IPS-18a (cell line): ENCODE data around the gene GOLIM4.
"Not testable (repeated sequence)": the region's sequence is repeated elsewhere in the genome, so short reads cannot be mapped to it uniquely, and the experiment has no call there.

Source experiments
- H3K27ac ChIP-seq: one replicate; pipeline ENCODE4 v1.5.1; 2013; ENCODE audit warnings: low read length
- H3K27me3 ChIP-seq: one replicate; pipeline ENCODE4 v1.6.1; 2013; ENCODE audit warnings: mild to moderate bottlenecking, low read length; ENCODE audit not compliant: control insufficient read depth, insufficient read depth
- H3K36me3 ChIP-seq: one replicate; pipeline ENCODE4 v1.6.1; 2013; ENCODE audit warnings: low read depth, low read length; ENCODE audit not compliant: control insufficient read depth
- H3K4me1 ChIP-seq: one replicate; pipeline ENCODE4 v1.6.1; 2013; ENCODE audit warnings: low read depth, low read length; ENCODE audit not compliant: control insufficient read depth
- H3K4me3 ChIP-seq: one replicate; pipeline ENCODE4 v1.5.1; 2013; ENCODE audit warnings: low read length
- H3K9ac ChIP-seq: one replicate; pipeline ENCODE4 v1.6.1; 2013; ENCODE audit warnings: mild to moderate bottlenecking, low read length, moderate library complexity
- H3K9me3 ChIP-seq: one replicate; pipeline ENCODE4 v1.6.1; 2013; ENCODE audit warnings: low read depth, low read length; ENCODE audit not compliant: control insufficient read depth

GOLIM4 gene

GRCh38 chr3:168070919-168071318, 24.8 kb downstream of the GOLIM4 start:
- Histone ChIP-seq H3K36me3 (no peaks in the 10 kb centered on the region), H3K9me3 (no peaks in the 10 kb centered on the region), H3K4me3 (no peak overlapping the region), H3K27me3 (no peaks in the 10 kb centered on the region), H3K27ac (no peak overlapping the region), H3K4me1 (no peaks in the 10 kb centered on the region), H3K9ac (no peak overlapping the region)

GRCh38 chr3:168068346-168068745, 27.4 kb downstream of the GOLIM4 start:
- no peak overlapping the region for H3K9ac ChIP-seq
- H3K4me3 ChIP-seq, result no peak overlapping the region
- no peaks in the 10 kb centered on the region for H3K9me3 ChIP-seq
- H3K36me3 ChIP-seq, result no peaks in the 10 kb centered on the region
- no peak overlapping the region for H3K27ac ChIP-seq
- H3K4me1 ChIP-seq, result no peaks in the 10 kb centered on the region
- no peaks in the 10 kb centered on the region for H3K27me3 ChIP-seq

GRCh38 chr3:168066882-168067281, 28.8 kb downstream of the GOLIM4 start:
- H3K4me3 ChIP-seq, result no peak overlapping the region
- no peaks in the 10 kb centered on the region for H3K9me3 ChIP-seq
- no peaks in the 10 kb centered on the region for H3K36me3 ChIP-seq
- H3K27ac ChIP-seq, result no peak overlapping the region
- no peak overlapping the region for H3K9ac ChIP-seq
- H3K4me1 ChIP-seq, result no peaks in the 10 kb centered on the region
- H3K27me3 ChIP-seq, result no peaks in the 10 kb centered on the region

- Histone ChIP-seq H3K9me3 (no peaks in the 10 kb centered on the region), H3K4me3 (no peak overlapping the region), H3K4me1 (no peaks in the 10 kb centered on the region), H3K36me3 (no peaks in the 10 kb centered on the region), H3K9ac (no peak overlapping the region), H3K27me3 (no peaks in the 10 kb centered on the region), H3K27ac (no peak overlapping the region)
Observed at GRCh38 chr3:168065569-168065968, 30.2 kb downstream of the GOLIM4 start.

GRCh38 chr3:168063122-168063521, 32.6 kb downstream of the GOLIM4 start:
- Histone ChIP-seq H3K9ac (no peak overlapping the region), H3K36me3 (no peaks in the 10 kb centered on the region), H3K4me1 (no peaks in the 10 kb centered on the region), H3K27ac (no peak overlapping the region), H3K4me3 (no peak overlapping the region), H3K9me3 (no peaks in the 10 kb centered on the region), H3K27me3 (no peaks in the 10 kb centered on the region)

- Histone ChIP-seq H3K27ac (no peak overlapping the region), H3K27me3 (no peaks in the 10 kb centered on the region), H3K4me3 (no peak overlapping the region), H3K36me3 (no peaks in the 10 kb centered on the region), H3K9ac (no peak overlapping the region), H3K9me3 (no peaks in the 10 kb centered on the region), H3K4me1 (no peaks in the 10 kb centered on the region)
Observed at GRCh38 chr3:168062679-168063078, 33.0 kb downstream of the GOLIM4 start.

- no peak overlapping the region for H3K9ac ChIP-seq
- no peaks in the 10 kb centered on the region for H3K9me3 ChIP-seq
- no peak overlapping the region for H3K27ac ChIP-seq
- H3K4me3 ChIP-seq, result no peak overlapping the region
- H3K4me1 ChIP-seq, result no peaks in the 10 kb centered on the region
- H3K36me3 ChIP-seq, result no peaks in the 10 kb centered on the region
- H3K27me3 ChIP-seq, result no peaks in the 10 kb centered on the region
Observed at GRCh38 chr3:168061332-168061996, 34.3 kb downstream of the GOLIM4 start.

- no peak overlapping the region for H3K9ac ChIP-seq
- no peak overlapping the region for H3K4me3 ChIP-seq
- H3K4me1 ChIP-seq, result no peaks in the 10 kb centered on the region
- no peaks in the 10 kb centered on the region for H3K9me3 ChIP-seq
- no peaks in the 10 kb centered on the region for H3K36me3 ChIP-seq
- no peaks in the 10 kb centered on the region for H3K27me3 ChIP-seq
- no peak overlapping the region for H3K27ac ChIP-seq
Observed at GRCh38 chr3:168060317-168060716, 35.4 kb downstream of the GOLIM4 start.

GRCh38 chr3:168058481-168058880, 37.2 kb downstream of the GOLIM4 start:
- Histone ChIP-seq H3K27ac (no peak overlapping the region), H3K36me3 (no peaks in the 10 kb centered on the region), H3K4me1 (no peaks in the 10 kb centered on the region), H3K4me3 (no peak overlapping the region), H3K9ac (no peak overlapping the region), H3K27me3 (no peaks in the 10 kb centered on the region), H3K9me3 (no peaks in the 10 kb centered on the region)

- not testable (repeated sequence) for H3K27ac ChIP-seq, H3K27me3 ChIP-seq, H3K4me1 ChIP-seq, H3K9me3 ChIP-seq, H3K4me3 ChIP-seq, H3K9ac ChIP-seq, H3K36me3 ChIP-seq
Observed at GRCh38 chr3:168056398-168057230, 39.1 kb downstream of the GOLIM4 start.

GRCh38 chr3:168054447-168054846, 41.3 kb downstream of the GOLIM4 start:
- H3K36me3 ChIP-seq, result no peaks in the 10 kb centered on the region
- no peak overlapping the region for H3K9ac ChIP-seq
- H3K9me3 ChIP-seq, result no peaks in the 10 kb centered on the region
- H3K27me3 ChIP-seq, result no peaks in the 10 kb centered on the region
- no peaks in the 10 kb centered on the region for H3K4me1 ChIP-seq
- no peak overlapping the region for H3K4me3 ChIP-seq
- H3K27ac ChIP-seq, result no peak overlapping the region

- no peaks in the 10 kb centered on the region for H3K27me3 ChIP-seq
- peaks cover 10% of the 10 kb centered on the region for H3K4me1 ChIP-seq
- H3K4me3 ChIP-seq, result no peak overlapping the region
- no peaks in the 10 kb centered on the region for H3K9me3 ChIP-seq
- H3K36me3 ChIP-seq, result no peaks in the 10 kb centered on the region
- H3K27ac ChIP-seq, result no peak overlapping the region
- no peak overlapping the region for H3K9ac ChIP-seq
Observed at GRCh38 chr3:168053115-168053514, 42.6 kb downstream of the GOLIM4 start.
